T-helper 17 cell (primary cell): ENCODE data around the gene RXRA. TPM values are rescaled to one million over a fixed set of nuclear protein-coding genes. Genes with fewer than 3 reads are reported as not detected.
A peak's percentile ranks its signal among the peaks of the same experiment; 100 is the strongest.

Experiments used
- ATAC-seq: fragments of 150-1000 bp; cut with Tn5 transposase; 2 replicates; pipeline ENCODE4 v1.10.0; 2021; ENCODE audit warnings: mild to moderate bottlenecking, moderate library complexity
- DNase-seq, 3 donors: peaks; one replicate each; pipeline versions ENCODE4 v3.0.0 to v3.0.0-alpha.2; 2020 to 2021
- H3K9me3 ChIP-seq: one replicate; pipeline ENCODE4 v1.7.0; 2013; ENCODE audit warnings: low read length, mild to moderate bottlenecking; ENCODE audit not compliant: control insufficient read depth, poor library complexity, severe bottlenecking
- H3K27ac Mint-ChIP-seq: one replicate; pipeline ENCODE4 v1.8.0; 2022; ENCODE audit warnings: mild to moderate bottlenecking, moderate library complexity, mixed read lengths
- H3K27me3 Mint-ChIP-seq: one replicate; pipeline ENCODE4 v1.8.0; 2022; ENCODE audit warnings: mixed read lengths
- H3K36me3 Mint-ChIP-seq: one replicate; pipeline ENCODE4 v1.8.0; 2022; ENCODE audit warnings: low read depth, mixed read lengths
- H3K4me1 Mint-ChIP-seq: one replicate; pipeline ENCODE4 v1.8.0; 2022; ENCODE audit warnings: mild to moderate bottlenecking, mixed read lengths
- H3K4me3 Mint-ChIP-seq: one replicate; pipeline ENCODE4 v1.8.0; 2022; ENCODE audit warnings: mild to moderate bottlenecking, moderate library complexity, mixed read lengths
- total RNA-seq, 4 donors: library from RNA in 2 of 4; stranded (reverse) in 2 of 4; gene quantifications; one replicate each; pipeline ENCODE4 v1.2.3 and lab custom pipeline; 2022 to 2026

RXRA gene
- total RNA-seq, 2 donors from 2014 or later, result 7.5 to 10.6 TPM

- no peak overlapping the region for H3K4me3 Mint-ChIP-seq
- no peaks in the 10 kb centered on the region for H3K36me3 Mint-ChIP-seq
- H3K9me3 ChIP-seq, result no peaks in the 10 kb centered on the region
- H3K27ac Mint-ChIP-seq, result no peak overlapping the region
- no peaks in the 10 kb centered on the region for H3K27me3 Mint-ChIP-seq
- H3K4me1 Mint-ChIP-seq, result no peaks in the 10 kb centered on the region
- DNase-seq, result peak; percentile 62 to 74 (median 72)
- ATAC-seq, result peak; percentile 100
These were observed 123.1 kb downstream of the RXRA start for GRCh38 chr9:134449180-134449916.

GRCh38 chr9:134451700-134452458, 125.6 kb downstream of the RXRA start:
- Mint-ChIP-seq H3K4me3 (no peak overlapping the region), H3K36me3 (no peaks in the 10 kb centered on the region), H3K27ac (no peak overlapping the region), H3K27me3 (no peaks in the 10 kb centered on the region), H3K4me1 (peaks cover 6% of the 10 kb centered on the region)
- no peak for DNase-seq
- no peak for ATAC-seq
- H3K9me3 ChIP-seq, result no peaks in the 10 kb centered on the region

GRCh38 chr9:134452728-134453127, 126.5 kb downstream of the RXRA start:
- ATAC-seq (no peak), DNase-seq (no peak)
- H3K36me3 Mint-ChIP-seq, result no peaks in the 10 kb centered on the region
- H3K4me1 Mint-ChIP-seq, result peaks cover 6% of the 10 kb centered on the region
- peak overlapping the region; percentile 36 for H3K4me3 Mint-ChIP-seq
- no peaks in the 10 kb centered on the region for H3K9me3 ChIP-seq
- no peaks in the 10 kb centered on the region for H3K27me3 Mint-ChIP-seq
- H3K27ac Mint-ChIP-seq, result peak overlapping the region; percentile 41

- H3K27me3 Mint-ChIP-seq, result no peaks in the 10 kb centered on the region
- no peak overlapping the region for H3K4me3 Mint-ChIP-seq
- H3K4me1 Mint-ChIP-seq, result peaks cover 6% of the 10 kb centered on the region
- H3K36me3 Mint-ChIP-seq, result no peaks in the 10 kb centered on the region
- DNase-seq, result no peak
- peak overlapping the region; percentile 60 for H3K27ac Mint-ChIP-seq
- H3K9me3 ChIP-seq, result no peaks in the 10 kb centered on the region
- ATAC-seq, result no peak
These were observed 127.7 kb downstream of the RXRA start for GRCh38 chr9:134453776-134454475.

GRCh38 chr9:134454476-134454857, 128.2 kb downstream of the RXRA start:
- Mint-ChIP-seq H3K4me3 (no peak overlapping the region), H3K4me1 (peaks cover 6% of the 10 kb centered on the region), H3K27me3 (no peaks in the 10 kb centered on the region), H3K36me3 (no peaks in the 10 kb centered on the region), H3K27ac (peak overlapping the region; percentile 60)
- DNase-seq (no peak), ATAC-seq (no peak)
- H3K9me3 ChIP-seq, result no peaks in the 10 kb centered on the region

- Mint-ChIP-seq H3K27me3 (no peaks in the 10 kb centered on the region), H3K27ac (peak overlapping the region; percentile 60), H3K36me3 (no peaks in the 10 kb centered on the region), H3K4me3 (no peak overlapping the region), H3K4me1 (peaks cover 6% of the 10 kb centered on the region)
- H3K9me3 ChIP-seq, result no peaks in the 10 kb centered on the region
- ATAC-seq (no peak), DNase-seq (no peak)
These were observed 128.8 kb downstream of the RXRA start for GRCh38 chr9:134455021-134455471.

GRCh38 chr9:134455537-134455933, 129.3 kb downstream of the RXRA start:
- Mint-ChIP-seq H3K36me3 (no peaks in the 10 kb centered on the region), H3K4me1 (peaks cover 6% of the 10 kb centered on the region), H3K27me3 (no peaks in the 10 kb centered on the region), H3K27ac (peak overlapping the region; percentile 86), H3K4me3 (peak overlapping the region; percentile 94)
- DNase-seq (no peak), ATAC-seq (no peak)
- no peaks in the 10 kb centered on the region for H3K9me3 ChIP-seq

- H3K9me3 ChIP-seq, result no peaks in the 10 kb centered on the region
- peak; percentile 94 for ATAC-seq
- Mint-ChIP-seq H3K4me3 (peak overlapping the region; percentile 94), H3K27me3 (no peaks in the 10 kb centered on the region), H3K4me1 (peaks cover 6% of the 10 kb centered on the region), H3K27ac (peak overlapping the region; percentile 86), H3K36me3 (no peaks in the 10 kb centered on the region)
- peak; percentile 44 to 57 (median 56) for DNase-seq
These were observed 129.9 kb downstream of the RXRA start for GRCh38 chr9:134455934-134456755.

GRCh38 chr9:134456756-134457305, 130.6 kb downstream of the RXRA start:
- peaks cover under 1% of the 10 kb centered on the region for H3K27me3 Mint-ChIP-seq
- H3K9me3 ChIP-seq, result no peaks in the 10 kb centered on the region
- H3K4me1 Mint-ChIP-seq, result peaks cover 6% of the 10 kb centered on the region
- H3K36me3 Mint-ChIP-seq, result no peaks in the 10 kb centered on the region
- DNase-seq (no peak), ATAC-seq (no peak)
- H3K4me3 Mint-ChIP-seq, result peak overlapping the region; percentile 94
- peak overlapping the region; percentile 86 for H3K27ac Mint-ChIP-seq

GRCh38 chr9:134457321-134458206, 131.3 kb downstream of the RXRA start:
- H3K9me3 ChIP-seq, result no peaks in the 10 kb centered on the region
- Mint-ChIP-seq H3K27ac (peak overlapping the region; percentile 69), H3K27me3 (peaks cover 8% of the 10 kb centered on the region), H3K36me3 (no peaks in the 10 kb centered on the region), H3K4me1 (peaks cover 6% of the 10 kb centered on the region), H3K4me3 (no peak overlapping the region)
- no peak for DNase-seq
- no peak for ATAC-seq

GRCh38 chr9:134458207-134459108, 132.2 kb downstream of the RXRA start:
- H3K4me3 Mint-ChIP-seq, result no peak overlapping the region
- DNase-seq (no peak), ATAC-seq (no peak)
- no peaks in the 10 kb centered on the region for H3K9me3 ChIP-seq
- peaks cover 14% of the 10 kb centered on the region for H3K27me3 Mint-ChIP-seq
- no peaks in the 10 kb centered on the region for H3K36me3 Mint-ChIP-seq
- peak overlapping the region; percentile 69 for H3K27ac Mint-ChIP-seq
- peaks cover 6% of the 10 kb centered on the region for H3K4me1 Mint-ChIP-seq
